ENCODE data around the gene AGMAT.

The AGMAT gene

DNA sequence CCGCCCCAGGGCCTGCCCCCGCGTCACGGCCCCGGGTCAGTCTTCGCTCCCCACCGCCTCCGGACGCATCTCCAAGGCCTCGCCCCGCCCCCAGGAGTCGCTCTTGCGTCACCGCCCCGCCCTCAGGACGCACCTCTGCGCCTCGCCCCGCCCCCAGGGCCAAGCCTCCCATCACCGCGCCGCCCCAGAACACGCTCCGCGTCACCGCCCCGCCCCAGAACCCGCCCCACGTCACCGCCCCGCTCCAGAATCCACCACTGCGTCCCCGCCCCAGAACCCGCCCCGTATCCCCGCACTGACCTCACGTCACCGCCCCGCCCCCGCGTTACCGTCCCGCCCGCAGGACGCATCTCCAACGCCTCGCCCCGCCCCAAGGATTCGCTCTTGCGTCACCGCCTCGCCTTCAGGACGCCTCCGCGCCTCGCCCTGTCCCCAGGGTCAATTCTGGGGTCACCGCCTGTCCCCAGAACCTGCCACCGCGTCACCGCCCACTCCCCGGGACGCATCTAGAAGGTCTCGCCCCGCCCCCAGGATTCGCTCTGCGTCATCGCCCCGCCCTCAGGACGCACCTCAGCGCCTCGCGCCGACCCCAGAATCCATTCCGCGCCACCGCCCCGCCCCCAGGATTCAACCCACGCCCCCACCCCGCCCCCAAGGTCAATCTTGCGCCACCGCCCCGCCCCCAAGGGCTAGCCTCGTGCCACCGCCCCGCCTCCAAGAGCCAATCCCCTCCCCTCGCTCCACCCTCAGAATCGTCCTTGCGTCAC lies 60.4 kb downstream of the AGMAT start:
- DNase-seq = peak; percentile 95 to 100 (median 99)

DNA sequence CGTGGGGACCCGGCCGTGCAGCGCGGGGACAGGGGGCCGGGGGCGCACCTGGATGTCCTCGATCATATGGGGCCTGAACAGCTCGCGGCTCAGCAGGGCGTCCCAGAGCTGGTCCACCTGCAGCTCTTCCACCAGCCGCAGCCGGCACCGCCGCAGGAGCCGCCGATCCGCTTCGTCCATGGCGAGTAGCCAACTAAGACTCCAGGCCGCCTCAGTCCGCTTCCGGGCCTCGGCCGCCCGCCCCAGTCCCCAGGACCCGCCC lies 60.9 kb downstream of the AGMAT start, which contains the start of gene CASP9:
CASP9 (minus strand) TSS at position 195 of the 262 bp plus-strand sequence; CDS start at position 180, 15 bp downstream.
- no peak for DNase-seq

DNA sequence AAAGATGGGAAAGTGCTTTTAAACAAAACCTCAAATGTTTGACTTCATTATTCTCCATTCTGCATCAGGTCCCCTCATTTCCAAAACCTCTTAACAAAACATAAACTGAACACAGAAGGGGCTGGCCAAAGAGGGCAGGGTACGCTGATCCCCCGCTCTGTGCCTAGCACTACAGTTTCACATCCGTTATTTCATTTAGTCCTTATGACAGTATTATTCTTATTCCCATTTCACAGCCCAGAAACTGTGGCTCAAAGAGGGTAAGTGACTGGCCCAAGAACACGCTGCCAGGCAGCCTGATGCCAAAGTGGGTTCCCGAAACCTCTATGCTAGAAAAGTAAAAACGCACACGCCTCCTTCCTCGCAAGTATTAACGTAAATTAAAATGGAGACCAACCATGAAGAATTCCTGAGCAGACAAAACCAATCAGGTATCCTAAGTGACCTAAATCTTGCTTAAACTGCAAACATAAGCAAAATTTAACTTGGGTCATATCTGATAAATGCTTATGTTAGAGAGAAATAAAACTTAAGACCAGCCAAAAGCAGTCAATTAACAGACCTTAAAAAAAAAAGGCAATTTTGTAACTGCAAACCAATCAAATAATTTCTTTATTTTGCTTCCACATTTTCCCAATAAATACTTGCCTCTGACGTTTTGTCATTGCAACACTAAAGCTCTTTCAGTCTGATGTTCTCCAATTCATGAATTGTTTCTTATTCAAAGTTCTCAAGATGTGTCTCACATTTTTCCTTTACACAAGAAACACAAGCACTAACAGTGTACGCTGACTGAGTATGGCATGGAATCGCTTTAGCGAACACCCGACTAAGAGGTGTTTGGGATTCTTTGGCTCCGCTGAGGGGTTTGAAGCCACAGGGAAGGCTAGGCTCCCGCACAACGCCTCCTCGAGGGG lies 61.5 kb downstream of the AGMAT start:
- no peak for DNase-seq

DNA sequence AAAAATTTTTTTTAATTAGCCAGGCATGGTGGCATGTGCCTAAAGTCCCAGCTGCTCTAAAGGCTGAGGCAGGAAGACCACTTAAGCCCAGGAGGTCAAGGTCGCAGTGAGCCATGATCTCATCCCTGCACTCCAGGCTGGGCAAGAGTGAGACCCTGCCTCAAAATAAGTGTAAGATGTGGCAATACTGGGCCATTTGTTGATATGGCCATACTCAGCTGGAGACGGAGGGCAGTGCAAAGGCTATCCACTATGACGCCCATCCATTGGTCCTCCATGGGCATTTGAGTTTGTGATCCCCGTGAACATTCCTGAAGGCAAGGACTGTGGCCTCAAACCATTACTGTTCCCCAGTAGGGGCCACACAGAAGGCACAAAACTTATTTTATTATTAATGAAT lies 62.3 kb downstream of the AGMAT start:
- DNase-seq = no peak

Data from anterior cingulate cortex (tissue), 58 donors.